ENCODE measurements around the gene PNPLA3.

Gene PNPLA3

DNA sequence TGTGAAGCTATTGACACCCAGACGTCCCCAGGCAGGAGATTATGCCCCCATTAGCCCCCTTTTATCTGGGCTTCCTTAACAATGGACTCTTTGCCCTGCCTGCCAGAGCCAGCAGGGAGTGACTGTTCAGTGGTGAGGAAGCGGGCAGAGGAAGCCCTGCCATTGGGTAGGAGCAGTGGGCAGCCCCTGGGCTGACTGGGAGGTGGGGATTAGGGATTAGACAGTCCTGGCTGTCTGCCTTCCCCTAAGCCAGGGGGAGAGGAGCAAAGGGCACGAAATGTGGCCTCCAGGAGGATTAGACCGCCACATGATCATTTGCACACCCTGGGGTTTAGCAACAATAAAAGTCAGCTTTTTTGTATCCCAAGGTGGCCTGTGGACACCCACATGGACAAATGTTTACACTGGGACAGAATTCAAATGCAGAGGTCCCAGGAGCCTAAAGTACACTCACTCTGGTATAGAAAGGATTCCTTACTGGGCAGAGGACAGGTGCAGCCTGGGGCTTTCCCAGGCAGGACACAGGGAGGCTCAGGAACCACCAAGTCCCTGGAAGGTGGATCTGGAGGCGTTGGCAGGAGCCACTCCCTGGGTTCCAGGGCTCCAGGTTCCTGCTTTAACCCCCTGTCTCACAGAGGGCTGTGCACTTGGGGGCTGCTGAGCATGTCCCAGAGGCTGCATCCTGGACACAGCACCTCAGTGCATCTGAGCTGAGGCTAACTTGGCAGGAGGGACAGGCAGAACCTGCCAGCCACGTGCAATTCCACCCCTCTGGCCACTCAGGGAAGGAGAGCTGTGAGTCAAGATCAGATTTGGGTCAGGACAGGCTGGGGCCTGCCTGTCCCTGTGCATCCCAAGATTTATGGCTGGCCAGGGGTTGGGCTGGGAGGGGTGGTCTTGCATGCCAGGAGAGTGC lies 2.1 kb downstream of the PNPLA3 start:
- DNase-seq, result no peak

GRCh38 chr22:43926349-43926710 lies 2.7 kb downstream of the PNPLA3 start:
- DNase-seq, result no peak

DNA sequence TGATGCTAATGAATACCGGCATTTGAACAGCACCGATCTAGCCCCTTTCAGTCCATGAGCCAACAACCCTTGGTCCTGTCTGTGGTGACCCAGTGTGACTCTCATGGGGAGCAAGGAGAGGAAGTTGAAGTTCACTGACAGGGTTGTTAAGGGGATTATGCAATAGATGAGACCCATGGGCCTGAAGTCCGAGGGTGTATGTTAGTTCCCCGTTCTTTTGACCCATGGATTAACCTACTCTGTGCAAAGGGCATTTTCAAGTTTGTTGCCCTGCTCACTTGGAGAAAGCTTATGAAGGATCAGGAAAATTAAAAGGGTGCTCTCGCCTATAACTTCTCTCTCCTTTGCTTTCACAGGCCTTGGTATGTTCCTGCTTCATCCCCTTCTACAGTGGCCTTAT lies 4.9 kb downstream of the PNPLA3 start:
- DNase-seq, result no peak

DNA sequence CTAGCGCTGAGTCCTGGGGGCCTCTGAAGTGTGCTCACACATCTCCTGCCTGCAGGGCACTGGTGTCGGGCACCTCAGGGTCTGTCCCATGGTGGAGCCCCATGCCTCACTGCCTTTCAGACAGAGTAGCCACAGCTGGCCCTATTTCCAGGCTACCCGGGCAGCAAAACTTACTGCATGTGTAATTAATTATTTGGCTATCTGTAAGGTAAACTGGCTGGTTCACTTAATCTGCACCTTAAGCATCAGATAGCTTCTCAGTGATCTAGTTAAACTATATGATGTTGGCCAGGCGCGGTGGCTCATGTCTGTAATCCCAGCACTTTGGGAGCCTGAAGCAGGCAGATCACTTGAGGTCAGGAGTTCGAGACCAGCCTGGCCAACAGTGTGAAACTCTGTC lies 5.3 kb downstream of the PNPLA3 start:
- no peak for DNase-seq

GRCh38 chr22:43931771-43932170 lies 8.2 kb downstream of the PNPLA3 start:
- no peak for DNase-seq

GRCh38 chr22:43941449-43941848 lies 17.8 kb downstream of the PNPLA3 start:
- no peak for DNase-seq

DNA sequence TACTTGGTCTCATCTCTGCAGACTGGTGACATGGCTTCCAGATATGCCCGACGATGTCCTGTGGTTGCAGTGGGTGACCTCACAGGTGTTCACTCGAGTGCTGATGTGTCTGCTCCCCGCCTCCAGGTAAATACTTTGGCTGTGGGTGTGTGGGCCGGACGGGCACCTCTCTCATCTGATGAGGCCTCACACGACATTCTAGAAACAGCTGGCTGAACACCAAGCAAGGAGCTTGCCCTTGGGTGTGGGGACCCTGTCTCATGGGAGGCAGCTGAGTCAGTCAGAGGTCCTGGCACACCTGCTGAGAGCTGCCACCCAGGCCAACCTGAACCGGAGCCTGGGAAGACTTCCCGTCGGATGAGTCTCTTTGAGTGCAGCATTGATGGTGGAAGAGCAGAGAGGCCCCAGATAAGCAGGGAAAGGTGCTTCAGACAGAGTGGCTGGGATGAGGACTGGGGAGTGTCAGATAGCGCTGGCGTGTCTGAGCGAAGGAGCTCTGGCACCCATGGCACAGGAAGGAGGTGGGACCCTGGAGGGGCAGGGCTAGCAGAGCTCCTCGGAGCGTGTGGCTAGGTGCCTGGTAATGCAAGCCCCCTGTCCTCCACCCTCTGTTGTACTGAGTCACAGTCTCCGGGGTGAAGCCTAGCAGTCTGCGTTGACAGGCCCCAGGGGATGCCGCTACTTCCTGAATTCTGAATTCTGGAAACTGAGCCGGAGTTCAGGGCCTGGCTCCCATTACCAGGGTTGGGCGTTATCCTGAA lies 21.2 kb downstream of the PNPLA3 start:
- DNase-seq, result no peak

GRCh38 chr22:43945632-43946383 lies 22.2 kb downstream of the PNPLA3 start:
- no peak for DNase-seq

DNA sequence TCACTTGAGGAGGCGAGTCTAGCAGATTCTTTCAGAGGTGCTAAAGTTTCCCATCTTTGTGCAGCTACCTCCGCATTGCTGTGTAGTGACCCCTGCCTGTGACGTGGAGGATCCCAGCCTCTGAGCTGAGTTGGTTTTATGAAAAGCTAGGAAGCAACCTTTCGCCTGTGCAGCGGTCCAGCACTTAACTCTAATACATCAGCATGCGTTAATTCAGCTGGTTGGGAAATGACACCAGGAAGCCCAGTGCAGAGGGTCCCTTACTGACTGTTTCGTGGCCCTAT lies 22.7 kb downstream of the PNPLA3 start:
- no peak for DNase-seq

- DNase-seq, result no peak
These were observed 25.3 kb downstream of the PNPLA3 start for GRCh38 chr22:43948836-43949406.

- no peak for DNase-seq
These were observed 27.8 kb downstream of the PNPLA3 start for GRCh38 chr22:43951391-43951790.

- DNase-seq, result no peak
These were observed 28.4 kb downstream of the PNPLA3 start for GRCh38 chr22:43951966-43952365.

DNA sequence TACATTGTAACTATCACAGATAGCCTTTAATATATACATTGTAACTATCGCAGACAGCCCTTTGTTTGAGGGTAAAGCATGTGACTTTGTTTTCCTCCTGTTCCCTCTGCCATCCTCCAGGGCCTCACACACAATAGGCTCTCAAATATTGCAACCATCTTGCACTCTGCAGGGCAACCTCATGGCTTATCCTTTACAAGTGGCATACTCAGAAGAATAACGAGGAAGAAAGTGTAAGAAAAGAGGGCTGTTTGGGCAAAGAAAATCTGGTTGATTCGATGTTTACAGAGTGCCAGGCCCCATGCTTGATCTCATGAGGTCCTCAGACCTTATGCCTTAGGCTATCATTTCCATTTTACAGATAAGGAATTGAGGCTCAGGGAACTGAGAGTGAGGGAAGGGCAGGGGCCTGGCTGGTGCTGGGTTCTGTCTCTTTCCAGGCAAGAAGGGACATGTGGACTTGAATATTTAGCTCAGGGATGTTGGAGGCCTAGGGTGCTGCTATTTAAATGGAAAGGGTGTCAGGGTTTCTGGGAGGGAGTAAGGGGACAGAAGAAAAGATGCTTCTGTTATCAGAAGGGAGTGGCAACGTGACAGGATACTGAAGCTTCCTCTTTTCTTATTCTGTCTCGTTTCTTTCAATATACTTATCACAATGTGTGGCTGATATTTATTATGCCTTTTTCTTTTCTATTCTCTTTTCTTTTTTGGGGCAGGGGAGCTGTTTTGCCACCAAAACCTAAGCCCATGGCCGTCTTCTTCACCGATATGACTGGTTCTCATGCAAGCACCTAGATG lies 30.6 kb downstream of the PNPLA3 start:
- no peak for DNase-seq

GRCh38 chr22:43955040-43955882 lies 31.7 kb downstream of the PNPLA3 start, which contains the start of gene SAMM50:
TSS of gene SAMM50 (plus strand) at chr22:43955442. CDS start at chr22:43955578, 136 bp downstream.
- peak; percentile 65 for DNase-seq

DNA sequence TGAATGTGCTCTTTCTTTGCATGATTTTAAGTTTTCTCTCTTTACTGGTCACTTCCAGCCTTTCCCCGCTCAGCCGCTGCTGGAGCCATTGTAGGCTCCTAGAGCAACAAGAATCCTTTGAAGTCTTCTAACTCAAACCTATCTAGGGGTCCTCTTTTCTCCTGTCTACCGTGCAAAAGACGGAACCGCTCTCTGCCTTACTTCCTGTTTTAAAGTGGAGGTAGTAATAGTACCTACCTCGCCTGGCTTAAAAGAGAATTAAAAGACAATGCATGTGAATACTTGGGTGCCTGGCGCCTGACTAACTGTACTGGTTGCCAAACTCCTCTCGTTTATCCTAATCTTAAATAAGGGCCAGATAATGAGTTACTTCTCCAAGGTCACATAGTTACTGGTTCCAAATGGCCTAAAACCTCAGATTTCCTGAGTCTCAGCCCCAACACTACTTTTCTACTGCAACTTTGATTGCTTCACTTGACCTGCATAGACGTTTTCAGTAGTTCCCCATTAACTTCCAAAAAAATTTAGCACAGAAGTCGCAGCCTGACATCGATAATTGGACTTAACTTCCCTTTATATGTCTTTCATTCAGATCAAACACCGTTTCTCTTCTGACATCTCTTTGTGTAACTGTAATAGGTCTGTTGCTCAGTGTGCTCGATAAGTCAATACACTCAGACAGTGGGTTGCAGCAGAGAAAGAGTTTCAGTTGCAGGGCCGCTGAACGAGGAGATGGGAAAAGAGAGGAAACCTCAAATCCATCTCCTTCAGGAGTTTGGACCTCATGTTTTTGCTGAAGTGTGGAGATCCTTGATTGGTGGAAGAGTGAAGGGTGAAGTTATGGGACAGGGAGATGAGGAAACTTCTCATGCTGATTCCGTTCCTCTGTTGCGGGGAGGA lies 32.5 kb downstream of the PNPLA3 start:
- no peak for DNase-seq

DNA sequence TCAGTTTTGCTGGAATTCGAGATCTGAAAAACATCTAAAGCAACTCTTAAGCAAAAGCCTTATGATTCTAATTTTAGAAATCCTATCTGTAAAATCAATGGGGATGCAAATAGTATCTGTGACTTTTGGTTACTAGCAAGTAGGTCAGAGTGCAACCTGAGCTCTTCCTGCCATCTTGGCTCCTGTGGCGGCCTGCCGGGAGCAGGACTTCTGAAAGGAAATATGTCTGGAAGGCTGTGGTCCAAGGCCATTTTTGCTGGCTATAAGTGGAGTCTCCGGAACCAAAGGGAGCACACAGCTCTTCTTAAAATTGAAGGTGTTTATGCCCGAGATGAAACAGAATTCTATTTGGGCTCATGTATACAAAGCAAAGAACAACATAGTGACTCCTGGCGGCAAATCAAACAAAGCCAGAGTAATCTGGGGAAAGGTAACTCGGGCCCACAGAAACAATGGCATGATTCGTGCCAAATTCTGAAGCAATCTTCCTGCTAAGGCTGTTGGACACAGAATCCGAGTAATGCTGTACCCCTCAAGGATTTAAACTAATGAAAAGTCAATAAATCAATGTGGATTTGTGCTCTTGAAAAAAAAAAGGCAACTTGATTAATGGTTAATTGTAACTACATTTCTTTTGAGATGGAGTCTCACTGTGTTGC lies 33.3 kb downstream of the PNPLA3 start:
- DNase-seq, result no peak

- no peak for DNase-seq
These were observed 34.3 kb downstream of the PNPLA3 start for GRCh38 chr22:43957871-43958270.

- DNase-seq, result no peak
These were observed 40.8 kb downstream of the PNPLA3 start for GRCh38 chr22:43964314-43964857.

DNA sequence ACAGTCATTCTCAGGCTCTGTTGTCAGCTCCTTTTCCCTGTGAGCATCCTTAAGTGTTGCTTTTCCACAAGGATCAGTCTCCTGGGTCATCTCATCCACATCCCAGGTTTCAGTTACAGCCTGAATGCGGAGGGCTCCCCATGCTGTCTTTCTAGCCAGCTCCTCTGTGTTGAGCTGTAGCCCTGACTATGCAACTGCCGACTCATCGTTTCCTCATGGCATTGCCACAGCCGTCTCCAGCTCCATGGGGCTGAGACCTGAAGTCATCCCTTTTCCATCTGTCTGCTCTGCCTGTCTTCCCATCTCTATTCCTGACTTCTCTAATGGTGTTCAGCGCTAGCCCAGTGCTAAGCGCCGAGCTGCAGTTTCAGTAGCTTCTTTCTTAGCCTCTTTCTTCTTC lies 43.5 kb downstream of the PNPLA3 start:
- no peak for DNase-seq

All from NCI-H1092 treated with DMSO at 0.1 percent for 48 hours (cell line).